ENCODE measurements around the gene KCNK10. TPM values are rescaled to one million over a fixed set of nuclear protein-coding genes. Genes with fewer than 3 reads are reported as not detected.

The KCNK10 gene
- total and polyA plus RNA-seq, 9 donors: 0.05 TPM; not detected in 8

GRCh38 chr14:88251650-88252049, 71.4 kb downstream of the KCNK10 start:
- TF ChIP-seq CTCF (IDR thresholded peaks at IDR 0.05): no peak
- TF ChIP-seq EP300 (IDR thresholded peaks at IDR 0.05): no peak
- TF ChIP-seq POLR2A (IDR thresholded peaks at IDR 0.05): no peak
- intact Hi-C loops (cut with DNase I): no loop called here
- no peaks in the 10 kb centered on the region for H3K9me3 ChIP-seq
- no peak overlapping the region for H3K27ac ChIP-seq
- 64 to 85% (median 75%) methylated on average over 1 of the region's 1 CpG for WGBS, 3 donors
- H3K4me1 ChIP-seq (ENCODE audit: insufficient read depth): no peaks in the 10 kb centered on the region
- no peak overlapping the region for H3K4me3 ChIP-seq
- H3K27me3 ChIP-seq: no peaks in the 10 kb centered on the region
- H3K36me3 ChIP-seq: no peaks in the 10 kb centered on the region
- DNase-seq: no peak

GRCh38 chr14:88249266-88249665, 73.8 kb downstream of the KCNK10 start:
- Histone ChIP-seq H3K4me3 (no peak overlapping the region), H3K27me3 (no peaks in the 10 kb centered on the region), H3K9me3 (no peaks in the 10 kb centered on the region), H3K36me3 (no peaks in the 10 kb centered on the region), H3K4me1 (ENCODE audit: insufficient read depth) (no peaks in the 10 kb centered on the region), H3K27ac (no peak overlapping the region)
- intact Hi-C loops (cut with DNase I): no loop called here
- WGBS, 3 donors: 84 to 95% (median 92%) methylated on average over 4 of the region's 4 CpGs
- TF ChIP-seq EP300 (IDR thresholded peaks at IDR 0.05): no peak
- no peak for TF ChIP-seq CTCF (IDR thresholded peaks at IDR 0.05)
- no peak for TF ChIP-seq POLR2A (IDR thresholded peaks at IDR 0.05)
- no peak for DNase-seq

GRCh38 chr14:88248606-88249005, 74.5 kb downstream of the KCNK10 start:
- Histone ChIP-seq H3K4me1 (ENCODE audit: insufficient read depth) (no peaks in the 10 kb centered on the region), H3K27ac (no peak overlapping the region), H3K27me3 (no peaks in the 10 kb centered on the region), H3K9me3 (no peaks in the 10 kb centered on the region), H3K36me3 (no peaks in the 10 kb centered on the region), H3K4me3 (no peak overlapping the region)
- no peak for DNase-seq
- TF ChIP-seq EP300 (IDR thresholded peaks at IDR 0.05) (no peak), POLR2A (IDR thresholded peaks at IDR 0.05) (no peak), CTCF (IDR thresholded peaks at IDR 0.05) (no peak)
- intact Hi-C loops (cut with DNase I): no loop called here
- 63 to 79% (median 71%) methylated on average over 4 of the region's 4 CpGs for WGBS, 3 donors

- 76 to 79% (median 77%) methylated on average over 4 of the region's 4 CpGs for WGBS, 3 donors
- TF ChIP-seq EP300 (IDR thresholded peaks at IDR 0.05): no peak
- no peak for TF ChIP-seq CTCF (IDR thresholded peaks at IDR 0.05)
- no peak for TF ChIP-seq POLR2A (IDR thresholded peaks at IDR 0.05)
These were observed 75.8 kb downstream of the KCNK10 start for GRCh38 chr14:88247228-88247627.

More at GRCh38 chr14:88247228-88247627, 75.8 kb downstream of the KCNK10 start:
- H3K4me3 ChIP-seq: no peak overlapping the region
- H3K4me1 ChIP-seq (ENCODE audit: insufficient read depth): no peaks in the 10 kb centered on the region
- H3K27me3 ChIP-seq: no peaks in the 10 kb centered on the region
- no peak overlapping the region for H3K27ac ChIP-seq
- no peak for DNase-seq
- no peaks in the 10 kb centered on the region for H3K9me3 ChIP-seq
- intact Hi-C loops (cut with DNase I): no loop called here
- no peaks in the 10 kb centered on the region for H3K36me3 ChIP-seq

Measured in ovary (tissue), 9 donors.